Activated CD4-positive, alpha-beta T cell treated with anti-CD3 and anti-CD28 coated beads, Interleukin-10, Interleukin-2, amounts not matched to agents 100 ng/mL and 50 ng/mL, durations not matched to agents 16 hours and 8 hours (primary cell): Measurements from ENCODE around the gene SUCLG2.
A peak's percentile ranks its signal among the peaks of the same experiment; 100 is the strongest.

Experiments
- DNase-seq: peaks from one replicate; pipeline ENCODE4 v3.0.0-alpha.2; 2020

SUCLG2 gene

GRCh38 chr3:67654099-67654843 is at the start of gene SUCLG2:
SUCLG2 (minus strand) TSS chr3:67654612; CDS start chr3:67654586, 26 bp downstream.
- DNase-seq = peak; percentile 91

- no peak for DNase-seq
These were observed 46.2 kb upstream of the SUCLG2 start for GRCh38 chr3:67700596-67700995.

DNA sequence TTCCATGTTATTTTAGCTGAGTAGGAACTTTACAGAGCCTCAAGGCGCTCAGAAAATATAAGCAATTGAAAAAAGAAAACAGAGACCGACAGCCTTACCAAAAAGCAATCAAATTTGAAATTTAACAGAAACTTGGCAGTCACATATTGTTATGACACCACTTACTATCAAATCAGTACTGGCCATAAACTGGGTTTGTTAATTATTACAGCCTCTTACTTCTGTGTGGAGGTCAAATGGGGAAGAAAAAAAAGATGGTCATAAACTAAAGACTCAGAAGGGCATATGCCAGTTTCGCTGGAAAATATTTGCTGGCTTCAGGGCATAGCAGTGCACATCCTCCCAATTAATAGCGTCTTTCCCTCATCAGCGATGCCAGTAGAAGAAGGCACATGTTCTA is 45.5 kb upstream of the SUCLG2 start:
- no peak for DNase-seq

DNA sequence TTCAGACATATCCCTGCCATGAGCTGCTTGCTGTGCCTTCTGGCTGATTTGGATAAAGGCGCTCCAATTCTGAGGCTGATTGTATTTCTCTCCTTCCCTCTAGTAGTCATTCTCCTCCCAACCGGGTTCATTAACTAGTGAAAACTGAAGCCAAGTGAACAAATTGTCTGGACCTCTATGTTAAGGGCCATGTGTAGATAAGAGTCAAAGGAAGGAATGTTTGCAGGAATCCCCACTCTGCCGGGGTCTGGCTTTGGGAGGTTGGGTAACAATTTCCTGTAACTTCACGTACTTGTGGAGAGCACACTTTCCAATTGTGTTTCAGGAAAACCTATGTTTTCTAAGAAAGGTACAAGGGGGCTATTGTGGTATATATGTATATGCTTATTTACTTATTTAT is 38.2 kb upstream of the SUCLG2 start:
- no peak for DNase-seq

DNA sequence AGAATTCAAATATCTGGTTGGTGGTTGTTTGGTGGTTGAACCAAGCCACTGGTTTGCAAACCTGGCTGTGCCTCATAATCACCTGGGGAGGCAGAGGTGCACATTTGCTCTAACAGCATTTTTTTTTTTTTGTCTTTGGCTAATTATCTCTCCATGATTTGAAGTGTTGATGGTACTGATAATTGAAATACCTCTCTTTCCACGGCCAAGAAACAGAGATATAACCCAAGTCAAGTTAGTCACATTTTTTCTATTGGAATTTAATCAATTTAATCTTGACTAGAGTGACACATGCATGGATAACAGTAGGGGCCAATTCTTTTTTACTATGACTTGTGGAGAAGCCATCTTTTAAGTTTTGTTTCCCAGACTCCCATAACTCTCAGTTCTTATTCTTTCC is 37.5 kb upstream of the SUCLG2 start:
- DNase-seq = no peak

- DNase-seq = no peak
These were observed 36.8 kb upstream of the SUCLG2 start for GRCh38 chr3:67691207-67691606.

- DNase-seq = no peak
These were observed 35.4 kb upstream of the SUCLG2 start for GRCh38 chr3:67689806-67690205.

GRCh38 chr3:67688231-67688630 is 33.8 kb upstream of the SUCLG2 start:
- DNase-seq = no peak

DNA sequence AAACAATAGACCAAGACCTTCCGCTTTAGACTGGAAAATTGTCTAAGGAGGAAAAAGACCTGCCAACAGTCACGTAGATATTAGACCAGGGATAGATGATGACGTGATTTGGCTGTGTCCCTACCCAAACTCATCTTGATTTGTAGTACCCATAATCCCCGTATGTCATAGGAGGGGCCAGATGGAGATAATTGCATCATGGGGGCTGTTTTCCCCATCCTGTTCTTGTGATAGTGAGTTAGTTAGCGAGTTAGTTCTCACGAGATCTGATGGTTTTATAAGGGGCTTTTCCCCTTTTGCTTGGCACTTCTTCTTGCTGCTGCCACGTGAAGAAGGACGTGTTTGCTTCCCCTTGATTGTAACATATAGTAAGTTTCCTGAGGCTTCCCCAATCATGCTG is 31.7 kb upstream of the SUCLG2 start:
- DNase-seq = no peak

- DNase-seq = peak; percentile 23
These were observed 31.1 kb upstream of the SUCLG2 start for GRCh38 chr3:67685499-67685898.

DNA sequence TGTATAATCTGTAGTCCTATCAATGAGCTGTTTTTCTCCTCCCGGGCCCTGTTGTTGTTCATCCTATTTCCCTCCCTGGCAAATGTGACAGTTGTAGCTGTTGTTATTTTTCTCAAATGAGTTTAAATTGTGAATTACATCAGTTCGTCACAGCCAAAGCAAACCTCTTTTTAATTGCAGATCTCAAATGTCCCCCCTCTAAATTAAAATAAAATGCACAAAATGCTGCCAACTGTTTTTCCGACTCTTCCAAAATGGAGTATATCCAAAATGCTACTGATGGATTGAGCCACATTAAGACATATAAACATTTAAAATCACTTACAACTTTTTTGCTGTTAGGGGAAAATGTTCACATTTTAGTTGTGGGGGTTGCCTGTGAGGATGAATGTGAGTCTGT is 29.8 kb upstream of the SUCLG2 start:
- DNase-seq = no peak

- no peak for DNase-seq
These were observed 29.1 kb upstream of the SUCLG2 start for GRCh38 chr3:67683522-67683921.

DNA sequence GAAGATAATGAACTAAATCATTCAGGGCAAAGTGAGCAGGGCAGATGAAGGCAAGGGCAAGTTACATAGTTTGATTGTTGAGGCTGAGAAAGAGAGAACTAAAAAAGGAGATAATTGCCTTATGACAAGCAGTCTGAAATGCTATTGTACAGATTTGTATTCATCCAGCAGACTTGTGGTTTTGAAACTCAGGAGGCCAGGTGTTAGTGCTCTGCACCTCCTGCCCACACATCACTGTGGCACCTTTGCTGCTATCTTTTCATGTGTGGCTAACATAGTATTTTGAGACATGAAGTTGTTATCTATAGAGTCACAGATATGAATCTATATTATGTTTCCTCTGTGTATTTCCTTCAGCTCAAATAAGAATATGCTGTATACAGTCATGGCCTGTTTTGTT is 24.3 kb upstream of the SUCLG2 start:
- no peak for DNase-seq

DNA sequence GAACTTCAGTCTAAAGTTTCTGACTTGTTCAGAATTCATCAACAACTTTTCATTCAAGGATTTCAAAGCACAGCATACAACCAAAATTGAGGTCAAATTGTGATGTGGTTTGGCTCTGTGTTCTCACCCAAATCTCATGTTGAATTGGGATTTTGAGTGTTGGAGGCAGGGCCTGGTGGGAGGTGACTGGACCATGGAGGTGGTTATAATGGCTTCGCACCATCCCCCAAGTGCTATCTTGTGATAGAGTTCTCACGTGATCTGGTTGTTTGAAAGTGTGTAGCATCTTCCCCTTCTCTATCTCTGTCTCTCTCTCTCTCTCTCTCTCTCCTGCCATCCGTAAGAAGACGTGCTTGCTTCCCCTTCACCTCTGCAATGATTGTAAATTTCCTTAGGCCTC is 19.6 kb upstream of the SUCLG2 start:
- DNase-seq = no peak

DNA sequence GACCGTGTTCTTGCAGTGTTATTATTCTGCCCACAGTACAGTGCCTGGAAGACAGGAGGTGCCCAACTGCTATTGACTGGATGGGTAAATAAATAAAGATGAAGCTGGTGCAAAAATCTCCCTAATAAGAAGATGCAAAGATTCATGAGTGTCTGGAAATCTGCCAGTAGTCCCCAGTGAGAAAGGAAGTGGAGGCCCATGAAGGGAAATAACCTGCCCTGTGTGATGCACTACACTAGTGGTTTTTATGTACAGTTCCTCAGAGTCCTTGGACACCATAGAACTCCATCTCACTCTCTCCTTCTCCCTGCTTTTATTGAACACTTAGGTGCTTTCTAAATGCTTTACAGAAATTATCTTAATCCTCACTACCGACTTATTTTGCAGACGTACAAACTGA is 8.3 kb upstream of the SUCLG2 start:
- DNase-seq = no peak

GRCh38 chr3:67661089-67661488 is 6.7 kb upstream of the SUCLG2 start:
- no peak for DNase-seq

DNA sequence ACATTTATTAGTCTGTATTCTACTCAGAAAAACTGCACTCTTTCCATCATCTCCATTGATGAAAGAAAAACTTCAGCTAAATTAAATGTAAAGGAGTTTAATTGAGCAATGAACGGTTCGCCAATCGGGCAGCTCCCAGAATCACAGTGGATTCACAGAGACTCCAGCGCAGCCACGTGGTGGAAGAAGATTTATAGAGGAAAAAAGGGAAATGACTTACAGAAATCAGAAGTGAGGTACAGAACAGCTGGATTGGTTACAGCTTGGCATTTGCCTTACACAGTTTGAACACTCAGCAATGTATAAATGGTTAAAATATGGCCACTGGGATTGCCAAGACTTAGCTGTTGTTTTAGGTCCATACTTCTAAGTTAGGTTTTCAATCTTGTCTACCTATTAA is 2.8 kb upstream of the SUCLG2 start:
- no peak for DNase-seq

- no peak for DNase-seq
These were observed 2.2 kb upstream of the SUCLG2 start for GRCh38 chr3:67656614-67657013.

DNA sequence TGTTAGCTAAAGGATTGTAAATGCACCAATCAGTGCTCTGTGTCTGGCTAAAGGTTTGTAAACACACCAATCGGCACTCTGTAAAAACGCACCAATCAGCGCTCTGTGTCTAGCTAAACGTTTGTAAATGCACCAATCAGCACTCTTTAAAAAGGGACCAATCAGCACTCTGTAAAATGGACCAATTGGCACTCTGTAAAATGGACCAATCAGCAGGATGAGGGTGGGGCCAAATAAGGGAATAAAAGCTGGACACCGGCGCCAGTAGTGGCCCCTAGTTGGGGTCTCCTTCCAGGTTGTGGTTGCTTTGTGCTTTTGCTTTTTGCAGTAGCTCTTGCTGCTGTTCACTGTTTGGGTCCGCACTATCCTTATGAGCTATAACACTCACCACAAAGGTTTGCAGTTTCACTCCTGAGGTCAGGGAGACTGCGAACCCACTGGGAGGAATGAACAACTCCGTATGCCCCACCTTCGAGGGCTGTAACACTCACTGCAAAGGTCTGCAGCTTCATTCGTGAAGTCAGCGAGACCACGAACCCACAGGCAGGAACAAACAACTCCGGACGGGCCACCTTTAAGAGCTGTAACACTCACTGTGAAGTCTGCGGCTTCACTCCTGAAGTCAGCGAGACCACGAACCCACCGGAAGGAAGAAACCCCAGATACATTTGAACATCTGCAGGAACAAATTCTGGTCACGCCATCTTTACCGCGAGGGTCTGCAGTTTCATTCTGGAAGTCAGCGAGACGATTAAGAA is 1.1 kb upstream of the SUCLG2 start:
- peak; percentile 94 for DNase-seq

DNA sequence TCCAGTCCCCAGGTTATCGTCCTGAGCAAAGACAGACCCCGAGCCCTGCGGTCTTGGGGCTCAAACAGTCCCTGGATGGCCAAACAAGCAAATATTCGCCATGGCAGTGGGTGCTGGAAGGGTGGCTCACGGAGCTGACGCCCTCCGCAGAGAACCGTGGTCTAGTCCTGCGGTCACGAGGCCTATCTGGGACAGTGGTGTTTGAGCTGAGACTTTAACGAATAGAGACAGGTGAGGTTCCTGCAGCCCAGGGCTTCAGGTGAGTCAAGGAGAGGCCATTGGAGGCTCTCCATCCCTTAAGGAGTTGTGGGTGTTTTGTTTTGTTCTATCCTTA is 399 bp upstream of the SUCLG2 start:
- no peak for DNase-seq

DNA sequence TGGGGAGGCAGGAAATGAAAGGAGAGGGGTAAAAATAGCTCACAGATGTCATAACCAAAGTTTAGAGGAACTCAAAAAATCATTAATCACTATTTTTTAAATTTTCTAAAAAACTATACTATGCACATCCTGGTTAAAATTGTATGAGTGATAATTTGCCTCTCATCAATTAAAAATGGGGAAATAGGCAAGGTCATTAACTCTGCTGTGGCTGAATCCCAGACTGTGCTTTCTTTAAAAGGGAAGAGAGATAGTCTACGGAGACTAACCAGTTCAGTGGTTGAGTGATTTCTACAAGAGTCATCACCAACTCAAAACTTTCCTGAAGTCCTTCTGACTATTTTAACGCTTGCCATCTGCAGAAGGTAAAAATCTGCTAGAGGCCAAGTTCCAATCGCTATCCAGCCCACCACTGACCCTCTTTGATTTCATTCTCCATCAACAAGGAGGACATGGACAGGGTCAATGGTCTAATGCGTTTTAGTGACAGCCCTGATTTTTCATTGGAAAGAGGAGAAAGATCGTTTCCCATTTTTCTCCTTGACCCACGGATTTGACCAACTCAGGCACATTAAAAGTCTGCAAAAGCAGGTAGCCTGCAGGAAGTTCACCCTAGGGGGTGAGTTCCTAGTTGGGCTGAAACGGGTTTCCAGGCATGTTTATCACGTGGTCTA is 850 bp downstream of the SUCLG2 start:
- DNase-seq = peak; percentile 42

- DNase-seq = no peak
These were observed 4.3 kb downstream of the SUCLG2 start for GRCh38 chr3:67650084-67650483.

DNA sequence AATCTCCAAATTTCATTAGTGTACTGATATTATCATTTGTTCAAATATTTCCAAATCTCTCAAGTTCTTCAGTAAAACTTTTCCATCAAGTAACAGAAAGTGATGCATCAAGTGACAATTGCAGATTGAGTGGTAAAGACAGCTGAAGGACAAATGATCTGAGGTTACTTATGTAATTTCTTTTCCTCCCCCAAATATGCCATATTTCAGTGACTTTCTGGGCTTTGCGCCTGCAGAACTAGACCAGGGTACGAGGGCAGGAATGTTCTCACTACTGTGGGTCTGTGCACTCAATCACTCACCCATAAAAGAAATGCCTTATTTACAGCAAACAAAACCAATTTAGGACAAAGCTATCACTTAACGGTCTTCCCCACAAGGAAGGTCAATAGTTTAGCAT is 4.7 kb downstream of the SUCLG2 start:
- no peak for DNase-seq

DNA sequence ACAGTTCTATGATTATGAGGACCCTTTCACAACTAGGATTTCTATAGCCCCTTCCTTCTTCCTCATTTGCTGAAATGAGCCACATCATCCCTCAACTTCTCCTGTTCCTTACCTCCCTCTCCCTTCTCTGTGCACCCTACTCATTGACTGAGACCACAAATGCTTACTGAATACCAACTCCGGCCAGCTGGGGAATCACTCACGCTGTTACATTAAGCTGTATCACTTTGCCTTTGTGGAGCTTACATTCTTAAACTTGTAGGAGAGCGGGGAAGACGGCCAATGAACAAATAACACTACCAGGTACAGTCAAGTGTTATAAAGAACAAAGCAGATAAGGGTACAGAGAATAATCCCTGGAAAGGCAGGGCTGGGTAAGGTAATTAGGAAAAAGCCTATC is 5.7 kb downstream of the SUCLG2 start:
- no peak for DNase-seq
